Ascending aorta (tissue), 2 donors: Measurements from ENCODE around the gene NUCB1. TPM values are rescaled to one million over a fixed set of nuclear protein-coding genes. Genes with fewer than 3 reads are reported as not detected.

Source experiments
- DNase-seq, 2 donors: peaks; one replicate each; pipeline ENCODE4 v3.0.0-alpha.2; 2019; ENCODE audit warnings: low spot score in 2 of 2
- H3K27ac ChIP-seq, 2 donors: fragments of 200-600 bp; sonication (generic); one replicate each; pipeline ENCODE4 v1.5.1; 2016 to 2017; ENCODE audit warnings: mild to moderate bottlenecking in 1 of 2
- H3K27me3 ChIP-seq: fragments of 200-600 bp; sonication (generic); one replicate; pipeline ENCODE4 v1.5.1; 2017
- H3K36me3 ChIP-seq, 2 donors: fragments of 200-600 bp; sonication (generic); one replicate each; pipeline ENCODE4 v1.5.1; 2016
- H3K4me1 ChIP-seq, 2 donors: fragments of 200-600 bp; sonication (generic); one replicate each; pipeline ENCODE4 v1.5.1; 2016 to 2017; ENCODE audit warnings: mild to moderate bottlenecking in 1 of 2
- H3K4me3 ChIP-seq, 2 donors: fragments of 200-600 bp; sonication (generic); one replicate each; pipeline ENCODE4 v1.5.1; 2016 to 2017; ENCODE audit warnings: mild to moderate bottlenecking in 1 of 2
- H3K9me3 ChIP-seq, 2 donors: fragments of 200-600 bp; sonication (generic); one replicate each; pipeline ENCODE4 v1.5.1; 2016
- CTCF ChIP-seq, 3 experiments: fragments of 200-600 bp in 2 of 3; fragments of 450-650 bp in 1 of 3; sonication (generic) in 2 of 3; IDR thresholded peaks; one replicate each; pipeline ENCODE4 v1.5.1; 2016 to 2019; ENCODE audit warnings: antibody characterized with exemption in 3 of 3, mild to moderate bottlenecking in 1 of 3, moderate library complexity in 1 of 3
- intact Hi-C: fragments of 100-400 bp; cut with DNase I; formaldehyde crosslinking; loops from one replicate; pipeline ENCODE4 v1.15.1; 2023
- total RNA-seq: library from RNA; depleted of rRNA; stranded (reverse); fragments of >200 nt; gene quantifications from one replicate; pipeline ENCODE4 v1.1.0, GENCODE V29; 2016

NUCB1 gene
- total RNA-seq, 1 donor from 2014 or later: 505 TPM

GRCh38 chr19:48959341-48960239, 59.5 kb downstream of the NUCB1 start:
- H3K27ac ChIP-seq: no peak overlapping the region
- H3K36me3 ChIP-seq: peaks cover 0 to 7% of the 10 kb centered on the region in 2 donors
- no peak for TF ChIP-seq CTCF (IDR thresholded peaks at IDR 0.05)
- no peak overlapping the region for H3K4me3 ChIP-seq
- H3K9me3 ChIP-seq: no peaks in the 10 kb centered on the region
- H3K4me1 ChIP-seq: peaks cover 5 to 26% of the 10 kb centered on the region in 2 donors
- DNase-seq: no peak
- intact Hi-C loops: no loop called here
- H3K27me3 ChIP-seq: no peaks in the 10 kb centered on the region

- Histone ChIP-seq H3K9me3 (no peaks in the 10 kb centered on the region), H3K4me1 (peaks cover 0 to 23% of the 10 kb centered on the region in 2 donors), H3K36me3 (peaks cover 3 to 11% of the 10 kb centered on the region in 2 donors), H3K4me3 (no peak overlapping the region), H3K27ac (peak overlapping the region; percentile 89 to 96), H3K27me3 (no peaks in the 10 kb centered on the region)
- intact Hi-C loops: no loop called here
- no peak for TF ChIP-seq CTCF (IDR thresholded peaks at IDR 0.05)
- DNase-seq: no peak
These were observed 61.0 kb downstream of the NUCB1 start for GRCh38 chr19:48961051-48961649.

DNA sequence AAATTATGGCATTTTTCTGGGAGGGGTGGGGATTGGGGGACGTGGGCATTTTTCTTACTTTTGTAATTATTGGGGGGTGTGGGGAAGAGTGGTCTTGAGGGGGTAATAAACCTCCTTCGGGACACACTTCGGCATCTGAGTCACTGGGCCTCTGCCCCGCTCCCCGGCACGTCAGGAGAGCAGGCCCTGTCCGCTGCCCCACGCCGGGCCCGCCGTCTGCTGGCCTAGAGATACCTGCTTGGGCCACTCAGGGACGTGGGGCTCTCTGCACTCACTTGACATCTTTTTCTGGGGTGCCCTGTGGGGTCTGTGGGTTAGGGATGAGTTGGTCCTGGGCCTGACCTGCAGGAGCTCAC, 61.5 kb downstream of the NUCB1 start:
- Histone ChIP-seq H3K9me3 (no peaks in the 10 kb centered on the region), H3K4me3 (no peak overlapping the region), H3K27me3 (no peaks in the 10 kb centered on the region), H3K36me3 (peaks cover 8 to 16% of the 10 kb centered on the region in 2 donors), H3K4me1 (peaks cover 4 to 25% of the 10 kb centered on the region in 2 donors), H3K27ac (peak overlapping the region; percentile 89 to 96)
- DNase-seq: no peak
- TF ChIP-seq CTCF (IDR thresholded peaks at IDR 0.05): no peak
- intact Hi-C loops: no loop called here

GRCh38 chr19:48962029-48962848, 62.1 kb downstream of the NUCB1 start:
- H3K36me3 ChIP-seq: peaks cover 12 to 22% of the 10 kb centered on the region in 2 donors
- H3K4me3 ChIP-seq: no peak overlapping the region
- intact Hi-C loops: no loop called here
- no peaks in the 10 kb centered on the region for H3K27me3 ChIP-seq
- TF ChIP-seq CTCF (IDR thresholded peaks at IDR 0.05): no peak
- no peak for DNase-seq
- no peaks in the 10 kb centered on the region for H3K9me3 ChIP-seq
- peaks cover 7 to 31% of the 10 kb centered on the region in 2 donors for H3K4me1 ChIP-seq
- H3K27ac ChIP-seq: peak overlapping the region; percentile 89 to 96

DNA sequence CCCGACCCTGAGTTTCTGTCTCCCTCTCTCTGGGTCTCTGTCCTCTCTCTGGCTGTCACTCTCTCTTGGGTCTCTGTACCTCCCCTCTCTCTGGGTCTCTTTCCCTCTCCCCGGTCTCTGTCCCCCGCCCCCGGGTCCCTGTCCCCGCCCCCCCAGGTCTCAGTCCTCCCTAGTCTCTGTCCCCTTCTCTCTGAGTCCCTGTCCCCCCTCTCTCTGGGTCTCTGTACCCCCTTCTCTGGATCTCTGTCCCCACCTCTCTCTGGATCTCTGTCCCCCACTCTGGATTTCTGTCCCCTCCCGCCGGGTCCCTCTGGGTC, 62.7 kb downstream of the NUCB1 start:
- no peaks in the 10 kb centered on the region for H3K9me3 ChIP-seq
- intact Hi-C loops: no loop called here
- peaks cover 9 to 34% of the 10 kb centered on the region in 2 donors for H3K4me1 ChIP-seq
- peak overlapping the region; percentile 89 to 96 for H3K27ac ChIP-seq
- no peak for DNase-seq
- no peak for TF ChIP-seq CTCF (IDR thresholded peaks at IDR 0.05)
- peaks cover 13 to 23% of the 10 kb centered on the region in 2 donors for H3K36me3 ChIP-seq
- H3K4me3 ChIP-seq: no peak overlapping the region
- H3K27me3 ChIP-seq: no peaks in the 10 kb centered on the region
